Measurements from ENCODE around the gene TSPAN14. TPM values are rescaled to one million over a fixed set of nuclear protein-coding genes. Genes with fewer than 3 reads are reported as not detected.

Gene TSPAN14
- total RNA-seq, 4 donors from 2014 or later = 18.9 to 72.9 (median 55.8) TPM

DNA sequence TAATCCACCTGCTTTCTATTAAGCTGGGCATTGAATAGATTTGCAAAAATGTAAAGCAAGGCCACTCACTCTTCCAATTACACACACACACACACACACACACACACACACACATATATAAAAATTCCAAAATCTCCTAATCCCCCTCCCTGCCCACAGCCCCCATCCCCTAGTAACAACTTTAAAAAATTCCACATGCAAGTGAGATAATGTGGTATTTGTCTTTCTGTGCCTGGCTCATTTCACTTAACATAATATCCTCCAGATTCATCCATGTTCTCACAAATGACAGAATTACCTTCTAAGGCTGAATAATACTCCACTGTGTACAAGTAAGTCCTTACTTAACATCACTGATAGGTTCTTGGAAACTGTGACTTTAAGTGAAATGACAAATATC lies 107.8 kb downstream of the TSPAN14 start:
- intact Hi-C loops (cut with DNase I; ENCODE audit: low total_unique reads) (no loop called here), in situ Hi-C loops (cut with MboI; ENCODE audit: low pct_ligation_motif_present in 1 of 4, low pct_unique_long_range_greater_than_20kb in 1 of 4, low sequenced_read_pairs in 3 of 4) (no loop called here)
- Histone ChIP-seq H3K9me3 (no peaks in the 10 kb centered on the region), H3K4me1 (no peaks in the 10 kb centered on the region), H3K27ac (no peak overlapping the region), H3K36me3 (no peaks in the 10 kb centered on the region), H3K27me3 (no peaks in the 10 kb centered on the region), H3K4me3 (no peak overlapping the region)
- DNase-seq = no peak
- TF ChIP-seq POLR2AphosphoS5 (IDR thresholded peaks at IDR 0.05) (no peak), POLR2A (IDR thresholded peaks at IDR 0.05) (no peak), EP300 (IDR thresholded peaks at IDR 0.05; ENCODE audit: low read depth) (no peak)
- TF ChIP-seq, protein P1, sequence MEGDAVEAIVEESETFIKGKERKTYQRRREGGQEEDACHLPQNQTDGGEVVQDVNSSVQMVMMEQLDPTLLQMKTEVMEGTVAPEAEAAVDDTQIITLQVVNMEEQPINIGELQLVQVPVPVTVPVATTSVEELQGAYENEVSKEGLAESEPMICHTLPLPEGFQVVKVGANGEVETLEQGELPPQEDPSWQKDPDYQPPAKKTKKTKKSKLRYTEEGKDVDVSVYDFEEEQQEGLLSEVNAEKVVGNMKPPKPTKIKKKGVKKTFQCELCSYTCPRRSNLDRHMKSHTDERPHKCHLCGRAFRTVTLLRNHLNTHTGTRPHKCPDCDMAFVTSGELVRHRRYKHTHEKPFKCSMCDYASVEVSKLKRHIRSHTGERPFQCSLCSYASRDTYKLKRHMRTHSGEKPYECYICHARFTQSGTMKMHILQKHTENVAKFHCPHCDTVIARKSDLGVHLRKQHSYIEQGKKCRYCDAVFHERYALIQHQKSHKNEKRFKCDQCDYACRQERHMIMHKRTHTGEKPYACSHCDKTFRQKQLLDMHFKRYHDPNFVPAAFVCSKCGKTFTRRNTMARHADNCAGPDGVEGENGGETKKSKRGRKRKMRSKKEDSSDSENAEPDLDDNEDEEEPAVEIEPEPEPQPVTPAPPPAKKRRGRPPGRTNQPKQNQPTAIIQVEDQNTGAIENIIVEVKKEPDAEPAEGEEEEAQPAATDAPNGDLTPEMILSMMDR (IDR thresholded peaks at IDR 0.05) = no peak

DNA sequence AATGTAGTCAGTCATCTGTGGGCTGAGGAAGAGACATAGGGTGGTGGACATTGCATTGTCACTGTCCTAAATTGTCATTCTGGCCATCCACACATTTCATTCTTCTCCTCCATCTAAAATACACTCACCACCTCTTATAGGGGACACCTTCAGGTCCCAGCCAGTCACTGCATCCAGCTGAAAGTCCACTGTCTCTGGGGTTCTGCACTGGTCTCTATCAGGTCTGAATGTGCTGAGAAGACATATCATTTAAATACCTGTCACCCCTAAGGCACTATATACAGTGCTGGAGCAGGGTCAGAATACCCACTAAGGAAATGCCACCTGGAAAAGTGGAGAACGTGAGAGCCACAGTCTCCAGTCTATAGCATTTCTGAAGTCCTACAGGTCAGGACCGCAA lies 113.2 kb downstream of the TSPAN14 start:
- no peak for DNase-seq
- H3K9me3 ChIP-seq = no peaks in the 10 kb centered on the region
- H3K27ac ChIP-seq = no peak overlapping the region
- no peaks in the 10 kb centered on the region for H3K36me3 ChIP-seq
- H3K4me1 ChIP-seq = no peaks in the 10 kb centered on the region
- intact Hi-C loops (cut with DNase I; ENCODE audit: low total_unique reads) (no loop called here), in situ Hi-C loops (cut with MboI; ENCODE audit: low pct_ligation_motif_present in 1 of 4, low pct_unique_long_range_greater_than_20kb in 1 of 4, low sequenced_read_pairs in 3 of 4) (no loop called here)
- H3K4me3 ChIP-seq = no peak overlapping the region
- TF ChIP-seq POLR2AphosphoS5 (IDR thresholded peaks at IDR 0.05) = no peak
- TF ChIP-seq POLR2A (IDR thresholded peaks at IDR 0.05) = no peak
- TF ChIP-seq, protein P1 (IDR thresholded peaks at IDR 0.05) = no peak
- TF ChIP-seq EP300 (IDR thresholded peaks at IDR 0.05; ENCODE audit: low read depth) = no peak
- H3K27me3 ChIP-seq = no peaks in the 10 kb centered on the region
- WGBS, 2 donors (ENCODE audit: low coverage in 1 of 2) = 78 to 100% methylated on average over 2 of the region's 2 CpGs

DNA sequence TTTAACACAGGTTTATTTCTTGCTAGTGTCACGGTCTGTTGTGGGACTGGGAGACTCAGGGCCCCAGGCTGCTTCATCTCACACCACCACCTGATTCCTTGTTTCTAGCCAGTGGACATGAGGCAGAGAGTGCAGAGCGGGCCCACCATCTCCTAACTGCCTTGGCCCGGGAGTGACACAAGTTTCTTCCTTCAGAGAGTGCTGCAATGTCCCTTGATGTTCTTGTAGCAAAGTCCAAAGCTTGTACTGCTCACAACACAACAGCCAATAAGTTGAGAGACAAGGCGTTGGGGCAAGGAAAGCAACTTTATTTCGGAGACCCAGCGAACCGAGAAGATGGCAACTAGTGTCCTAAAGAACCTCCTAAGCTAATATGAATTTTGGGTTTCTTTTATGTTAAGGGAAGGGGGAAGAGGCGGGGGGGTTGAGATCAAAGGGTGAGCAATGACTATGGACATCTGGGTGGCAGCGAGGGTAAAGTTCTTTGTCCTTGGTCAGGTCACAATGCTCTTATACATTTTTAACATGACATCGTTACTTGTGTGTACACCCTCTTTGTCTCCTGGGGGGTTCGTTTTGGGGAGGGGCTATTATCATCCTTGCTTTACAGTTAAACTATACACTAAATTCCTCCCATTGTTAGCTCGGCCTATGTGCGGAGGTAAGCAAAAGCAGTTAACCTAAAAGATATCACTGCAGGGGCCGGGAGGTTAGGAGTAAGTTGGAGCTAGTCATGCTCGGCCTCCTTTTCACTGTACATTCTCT lies 115.2 kb downstream of the TSPAN14 start:
- in situ Hi-C loops (cut with MboI; ENCODE audit: low pct_ligation_motif_present in 1 of 4, low pct_unique_long_range_greater_than_20kb in 1 of 4, low sequenced_read_pairs in 3 of 4) = no loop called here
- WGBS, 2 donors (ENCODE audit: low coverage in 1 of 2) = 84 to 89% methylated on average over 11 to 15 of the region's 15 CpGs
- Histone ChIP-seq H3K4me3 (no peak overlapping the region), H3K27me3 (no peaks in the 10 kb centered on the region), H3K27ac (no peak overlapping the region), H3K4me1 (no peaks in the 10 kb centered on the region), H3K36me3 (no peaks in the 10 kb centered on the region), H3K9me3 (no peaks in the 10 kb centered on the region)
- intact Hi-C loops (cut with DNase I; ENCODE audit: low total_unique reads) = no loop called here
- TF ChIP-seq POLR2A (IDR thresholded peaks at IDR 0.05) (no peak), POLR2AphosphoS5 (IDR thresholded peaks at IDR 0.05) (no peak), EP300 (IDR thresholded peaks at IDR 0.05; ENCODE audit: low read depth) (no peak)
- TF ChIP-seq, protein P1 (IDR thresholded peaks at IDR 0.05) = no peak
- no peak for DNase-seq

DNA sequence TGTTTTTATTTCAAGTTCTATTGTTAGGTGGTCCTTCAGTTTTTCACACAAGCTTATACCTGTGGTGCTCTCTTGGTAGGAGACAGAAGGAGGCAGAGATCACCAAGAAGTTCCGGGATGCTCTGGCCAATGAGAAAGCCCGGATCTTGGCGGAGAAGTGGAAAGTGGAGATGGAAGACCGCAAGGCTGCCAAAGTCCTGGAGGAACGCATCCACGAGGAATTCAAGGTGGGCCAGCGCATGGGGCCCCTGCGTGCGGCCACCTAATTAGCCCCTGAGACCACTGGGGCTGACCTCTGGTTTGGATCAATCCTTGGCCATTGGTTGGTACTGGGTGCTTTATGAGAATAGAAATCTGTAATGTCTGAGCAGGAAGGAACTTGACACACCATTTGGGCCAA lies 117.2 kb downstream of the TSPAN14 start:
- intact Hi-C loops (cut with DNase I; ENCODE audit: low total_unique reads) = no loop called here
- no peaks in the 10 kb centered on the region for H3K4me1 ChIP-seq
- TF ChIP-seq EP300 (IDR thresholded peaks at IDR 0.05; ENCODE audit: low read depth) = no peak
- TF ChIP-seq POLR2AphosphoS5 (IDR thresholded peaks at IDR 0.05) = no peak
- TF ChIP-seq, protein P1 (IDR thresholded peaks at IDR 0.05) = no peak
- no peak for TF ChIP-seq POLR2A (IDR thresholded peaks at IDR 0.05)
- no peak overlapping the region for H3K4me3 ChIP-seq
- in situ Hi-C loops (cut with MboI; ENCODE audit: low pct_ligation_motif_present in 1 of 4, low pct_unique_long_range_greater_than_20kb in 1 of 4, low sequenced_read_pairs in 3 of 4) = no loop called here
- H3K27ac ChIP-seq = no peak overlapping the region
- no peaks in the 10 kb centered on the region for H3K27me3 ChIP-seq
- no peak for DNase-seq
- no peaks in the 10 kb centered on the region for H3K36me3 ChIP-seq
- no peaks in the 10 kb centered on the region for H3K9me3 ChIP-seq
- 96 to 100% methylated on average over 1 to 9 of the region's 9 CpGs for WGBS, 2 donors (ENCODE audit: low coverage in 1 of 2)
